GM18505 (cell line): ENCODE results near the gene AUP1.
A peak's percentile ranks its signal among the peaks of the same experiment; 100 is the strongest.

Source experiments
- ATAC-seq: cut with Tn5 transposase; IDR thresholded peaks from one replicate; pipeline ENCODE4 v1.9.1; 2021; ENCODE audit not compliant: unreplicated experiment
- POLR2A ChIP-seq: IDR thresholded peaks from 4 replicates; pipeline ENCODE4 v1.6.1; 2011; ENCODE audit warnings: borderline replicate concordance; ENCODE audit not compliant: insufficient read depth, insufficient read length; ENCODE audit errors: extremely low read depth

AUP1 gene

DNA sequence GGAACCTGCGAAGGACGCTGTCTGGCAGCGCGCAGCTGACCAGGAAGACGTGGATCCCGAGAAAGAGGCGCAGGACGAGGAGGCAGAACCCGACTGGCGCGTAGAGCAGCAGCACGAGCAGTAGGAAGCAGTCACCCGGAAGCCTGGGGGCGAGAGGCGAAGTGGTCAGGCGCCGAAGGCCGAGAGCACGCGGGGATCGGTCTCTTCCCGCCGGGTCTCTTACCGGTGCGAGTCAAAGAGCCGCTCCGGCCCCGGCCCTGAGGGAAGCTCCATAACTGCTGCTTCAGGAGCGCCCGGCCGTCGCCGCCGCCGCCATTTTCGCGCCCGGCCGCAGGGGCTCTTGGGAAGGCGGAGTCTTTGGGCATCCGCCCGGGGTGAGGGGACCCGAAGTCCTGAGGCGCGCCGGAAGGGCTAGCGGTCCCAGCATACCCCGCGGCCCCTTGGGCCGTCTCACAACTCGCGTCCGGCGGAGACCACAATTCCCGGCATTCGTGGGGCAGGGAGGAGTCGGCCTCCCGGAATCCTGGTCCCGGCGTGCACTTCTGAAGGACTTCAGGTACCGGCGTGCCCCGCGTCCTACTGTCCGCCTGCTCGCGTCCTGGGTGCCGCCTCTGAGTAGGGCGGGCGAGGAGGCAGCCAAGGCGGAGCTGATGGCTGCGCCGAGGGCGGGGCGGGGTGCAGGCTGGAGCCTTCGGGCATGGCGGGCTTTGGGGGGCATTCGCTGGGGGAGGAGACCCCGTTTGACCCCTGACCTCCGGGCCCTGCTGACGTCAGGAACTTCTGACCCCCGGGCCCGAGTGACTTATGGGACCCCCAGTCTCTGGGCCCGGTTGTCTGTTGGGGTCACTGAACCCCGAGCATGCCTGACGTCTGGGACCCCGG is at the start of gene AUP1, which contains the start of gene HTRA2:
AUP1 (minus strand) TSS at position 350 of the 882 bp plus-strand sequence; CDS start at position 273, 77 bp downstream.
HTRA2 (plus strand) TSS at position 577 of the 882 bp plus-strand sequence; CDS start at position 651, 74 bp downstream.
- TF ChIP-seq POLR2A = peak; percentile 93
- peak; percentile 77 for ATAC-seq

DNA sequence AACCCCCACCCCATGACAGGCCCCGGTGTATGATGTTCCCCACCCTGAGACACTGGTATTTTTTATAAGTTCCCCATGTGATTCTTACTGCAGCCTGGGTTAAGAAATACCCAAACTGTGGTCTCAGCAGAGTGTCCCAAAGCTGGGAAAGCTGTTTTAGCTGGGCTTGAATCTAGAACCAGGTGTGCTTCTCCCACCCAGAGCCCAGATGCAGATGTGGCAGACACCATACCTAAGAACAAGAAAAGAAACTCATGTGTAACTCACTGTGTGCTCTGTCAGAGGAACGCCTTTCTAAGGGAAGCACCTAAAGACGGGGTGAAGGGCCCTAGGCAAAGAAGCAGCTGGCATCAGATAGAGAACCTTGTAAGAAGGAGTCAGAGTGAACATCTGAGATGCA is 48.9 kb upstream of the AUP1 start:
- TF ChIP-seq POLR2A = no peak
- no peak for ATAC-seq

- ATAC-seq = no peak
- TF ChIP-seq POLR2A = peak; percentile 33
These were observed 47.9 kb upstream of the AUP1 start for GRCh38 chr2:74577448-74577847.

DNA sequence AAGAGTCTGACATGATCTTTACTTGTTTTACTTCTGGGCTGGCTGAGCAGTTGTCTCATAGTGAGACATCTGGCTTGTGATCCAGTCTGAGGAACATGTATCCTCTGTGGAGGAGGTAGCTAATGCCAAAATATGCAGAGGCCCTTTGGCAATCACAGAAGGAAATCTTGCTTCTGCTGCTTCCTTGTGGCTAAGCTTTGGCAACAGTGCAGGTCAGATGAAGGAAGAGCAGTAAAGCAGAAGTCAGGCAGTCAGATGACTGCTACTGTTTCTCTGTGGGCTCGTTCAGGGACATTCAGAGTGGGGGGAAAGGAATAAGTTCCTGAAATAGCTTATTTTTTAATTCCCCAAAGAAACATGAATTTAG is 47.3 kb upstream of the AUP1 start:
- TF ChIP-seq POLR2A = no peak
- no peak for ATAC-seq

GRCh38 chr2:74576211-74576862 is 46.8 kb upstream of the AUP1 start:
- TF ChIP-seq POLR2A = no peak
- no peak for ATAC-seq

DNA sequence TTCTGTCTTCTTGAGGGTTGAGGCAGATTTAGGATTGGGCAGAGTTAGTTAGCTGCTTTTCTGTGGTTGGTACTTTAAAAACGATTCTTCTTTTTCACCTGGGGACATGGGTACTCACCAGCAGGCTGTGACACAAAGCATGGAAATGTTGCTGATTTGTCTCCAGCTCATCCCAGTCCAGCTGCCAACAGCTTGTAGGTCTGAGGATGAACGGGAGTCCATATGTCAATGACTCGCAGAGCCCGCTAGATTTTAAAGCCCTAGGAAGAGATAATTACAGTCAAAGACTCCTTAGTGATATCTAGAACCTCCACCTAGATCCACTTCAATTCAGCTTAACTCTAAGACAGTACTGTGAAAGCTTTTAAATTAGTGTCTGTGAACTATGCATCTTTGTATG is 45.8 kb upstream of the AUP1 start:
- no peak for TF ChIP-seq POLR2A
- ATAC-seq = no peak

DNA sequence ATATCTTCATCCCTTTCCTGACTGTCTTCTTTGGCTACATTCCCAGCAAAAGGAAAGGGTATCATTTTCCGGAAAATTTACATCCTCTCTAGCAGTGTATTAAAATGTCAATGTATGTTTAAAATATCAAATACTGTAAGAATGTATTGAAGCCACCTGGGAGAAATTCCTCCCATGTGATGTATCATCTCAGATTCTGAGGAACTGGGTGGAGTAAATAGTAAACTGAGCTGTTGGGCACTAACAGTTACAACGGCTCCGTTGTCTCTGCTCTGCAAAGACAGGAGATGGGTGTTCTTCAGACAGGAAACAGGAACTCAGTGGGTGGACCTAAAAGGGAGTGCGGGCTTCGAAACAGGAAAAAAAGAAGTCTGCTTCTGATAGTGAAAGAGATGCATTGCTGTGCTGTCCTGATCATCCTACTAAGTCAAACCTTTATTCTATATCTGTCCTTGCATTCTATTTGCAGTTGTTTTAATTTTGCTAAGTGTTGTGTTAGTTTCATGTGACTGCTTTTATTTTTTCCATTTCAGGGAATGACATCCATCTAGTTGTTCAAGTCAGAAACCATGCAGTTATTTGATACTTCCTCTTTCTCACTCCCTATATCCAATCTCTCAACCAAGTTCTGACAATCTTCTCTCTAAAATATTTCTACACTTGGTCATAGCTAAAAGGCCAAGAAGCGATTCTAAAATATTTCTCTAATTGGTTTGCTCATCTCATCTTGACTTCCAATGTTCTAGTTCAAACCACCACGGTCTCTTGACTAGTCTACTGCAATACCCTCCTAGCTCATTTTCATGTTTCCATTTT is 44.4 kb upstream of the AUP1 start:
- peak; percentile 46 for TF ChIP-seq POLR2A
- ATAC-seq = no peak

DNA sequence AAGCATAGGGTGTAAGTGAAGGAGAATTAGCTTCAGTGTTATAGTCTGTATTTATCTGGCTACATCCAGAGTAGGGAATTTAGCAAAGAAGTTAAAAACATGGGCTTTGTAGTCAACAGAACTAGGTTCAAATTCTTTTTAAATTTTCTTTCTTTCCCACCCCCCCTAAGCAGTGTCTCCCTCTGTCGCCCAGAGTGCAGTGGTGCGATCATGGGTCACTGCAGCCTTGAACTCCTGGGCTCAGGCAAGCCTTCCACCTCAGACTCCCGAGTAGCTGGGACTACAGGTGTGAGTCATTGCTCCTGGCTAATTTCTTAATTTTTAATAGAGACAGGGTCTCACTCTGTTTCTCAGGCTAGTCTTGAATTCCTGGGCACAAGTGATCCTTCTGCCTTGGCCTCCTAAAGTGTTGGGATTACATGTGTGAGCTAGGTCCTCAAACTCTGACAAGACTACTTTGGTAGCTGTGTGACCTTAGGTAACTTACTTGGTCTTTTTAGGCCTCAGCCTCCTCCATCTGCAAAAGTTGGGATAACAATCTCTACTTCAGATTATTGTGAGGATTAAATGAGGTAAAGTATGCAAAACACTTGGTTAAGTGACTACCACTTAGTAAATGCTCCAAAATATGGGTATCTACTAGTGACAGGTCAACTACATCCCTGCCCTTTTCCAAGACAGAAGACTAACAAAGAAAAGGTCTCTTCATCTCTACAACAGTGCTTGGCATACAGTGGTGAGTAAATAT is 42.8 kb upstream of the AUP1 start:
- TF ChIP-seq POLR2A = no peak
- no peak for ATAC-seq

- peak; percentile 60 for ATAC-seq
- no peak for TF ChIP-seq POLR2A
These were observed 41.6 kb upstream of the AUP1 start for GRCh38 chr2:74571058-74571457.

- ATAC-seq = no peak
- TF ChIP-seq POLR2A = no peak
These were observed 40.2 kb upstream of the AUP1 start for GRCh38 chr2:74569686-74570085.

- no peak for ATAC-seq
These were observed 38.4 kb upstream of the AUP1 start for GRCh38 chr2:74567881-74568280.

DNA sequence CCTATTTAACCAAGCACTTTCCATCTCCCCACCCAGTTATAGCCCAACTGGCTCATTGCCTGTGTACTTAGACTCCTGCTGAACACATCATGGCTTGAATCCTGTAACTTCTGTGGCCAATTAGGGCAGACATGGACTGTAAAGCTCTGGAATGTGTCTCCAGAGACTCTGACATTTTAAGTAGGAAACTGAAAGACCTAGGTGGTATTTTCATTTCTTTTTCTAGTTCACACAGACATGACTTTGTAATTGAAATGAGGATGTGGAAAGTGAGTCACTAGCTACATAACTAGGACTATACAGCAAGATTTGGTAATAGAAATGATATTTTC is 37.2 kb upstream of the AUP1 start:
- TF ChIP-seq POLR2A = no peak
- no peak for ATAC-seq

More at GRCh38 chr2:74567881-74568280, 38.4 kb upstream of the AUP1 start:
- no peak for TF ChIP-seq POLR2A
